ENCODE data around the gene GOLGA3. TPM values are rescaled to one million over a fixed set of nuclear protein-coding genes. Genes with fewer than 3 reads are reported as not detected.
A peak's percentile ranks its signal among the peaks of the same experiment; 100 is the strongest.
"Not testable (repeated sequence)": the region's sequence is repeated elsewhere in the genome, so short reads cannot be mapped to it uniquely, and the experiment has no call there.

GOLGA3 gene
- total RNA-seq, 1 donor from 2014 or later, result 86.7 TPM

DNA sequence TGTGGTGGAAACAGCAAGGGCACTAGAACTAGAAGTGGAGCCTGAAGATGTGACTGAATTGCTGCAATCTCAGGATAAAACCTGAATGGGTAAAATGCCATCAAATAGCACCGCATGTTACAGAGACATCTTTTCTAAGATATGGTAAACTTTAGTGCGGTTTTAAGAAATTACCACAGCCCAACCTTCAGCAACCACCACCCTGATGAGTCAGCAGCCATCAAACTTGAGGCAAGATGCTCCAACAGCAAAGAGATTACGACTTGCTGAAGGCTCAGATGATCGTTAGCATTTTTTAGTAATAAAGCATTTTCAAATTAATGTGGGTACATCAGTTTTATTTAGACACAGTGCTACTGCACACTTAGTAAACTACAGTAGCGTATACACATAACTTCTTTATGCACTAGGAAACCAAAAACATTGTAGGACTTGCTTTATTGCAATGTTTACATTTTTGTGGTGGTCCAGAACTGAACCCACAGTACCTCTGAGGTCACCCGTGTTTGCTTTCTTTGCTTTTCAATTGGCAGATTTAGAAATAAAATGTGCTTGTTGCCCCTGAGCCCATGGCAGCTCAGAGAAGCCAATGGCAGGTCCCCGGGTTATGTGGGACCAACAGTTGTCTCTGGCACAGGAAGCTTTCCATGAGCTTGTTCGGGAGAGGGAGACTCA, 15.9 kb downstream of the GOLGA3 start:
- H3K27me3 ChIP-seq (ENCODE audit: insufficient read depth, low read length), result no peaks in the 10 kb centered on the region
- no peaks in the 10 kb centered on the region for H3K27me3 Mint-ChIP-seq (ENCODE audit: low read depth, unreplicated experiment)
- peak; percentile 81 for DNase-seq (ENCODE audit: low read depth)
- no peak overlapping the region for H2AFZ ChIP-seq (ENCODE audit: low read depth, low read length)
- peaks cover 34% of the 10 kb centered on the region for H3K79me2 ChIP-seq (ENCODE audit: insufficient read depth, low read length)
- peaks cover 82% of the 10 kb centered on the region for H4K20me1 ChIP-seq (ENCODE audit: insufficient read depth, low read length)
- FAIRE-seq, result no peak
- no peaks in the 10 kb centered on the region for H3K9me3 Mint-ChIP-seq (ENCODE audit: unreplicated experiment)
- H3K9ac ChIP-seq (ENCODE audit: low read length), result no peak overlapping the region
- H3K4me1 Mint-ChIP-seq (ENCODE audit: low read depth, unreplicated experiment), result peaks cover 12% of the 10 kb centered on the region
- H3K4me3 Mint-ChIP-seq (ENCODE audit: unreplicated experiment), result no peak overlapping the region
- no peak overlapping the region for H3K4me3 ChIP-seq (ENCODE audit: insufficient read depth, low read depth, low read length)
- H3K4me2 ChIP-seq (ENCODE audit: low read length), result no peak overlapping the region
- H3K36me3 ChIP-seq (ENCODE audit: insufficient read depth, low read length), result peaks cover 40% of the 10 kb centered on the region
- H3K27ac ChIP-seq (ENCODE audit: low read depth, low read length), result no peak overlapping the region
- H3K36me3 Mint-ChIP-seq (ENCODE audit: low read depth, unreplicated experiment), result peaks cover 19% of the 10 kb centered on the region
- no peaks in the 10 kb centered on the region for H3K9me3 ChIP-seq (ENCODE audit: insufficient read depth, low read depth, low read length)
- peaks cover 11% of the 10 kb centered on the region for H3K4me1 ChIP-seq (ENCODE audit: insufficient read depth, low read length)
- no peak for TF ChIP-seq EZH2 (IDR thresholded peaks at IDR 0.05; ENCODE audit: insufficient read depth, low read length)
- TF ChIP-seq, protein P1, sequence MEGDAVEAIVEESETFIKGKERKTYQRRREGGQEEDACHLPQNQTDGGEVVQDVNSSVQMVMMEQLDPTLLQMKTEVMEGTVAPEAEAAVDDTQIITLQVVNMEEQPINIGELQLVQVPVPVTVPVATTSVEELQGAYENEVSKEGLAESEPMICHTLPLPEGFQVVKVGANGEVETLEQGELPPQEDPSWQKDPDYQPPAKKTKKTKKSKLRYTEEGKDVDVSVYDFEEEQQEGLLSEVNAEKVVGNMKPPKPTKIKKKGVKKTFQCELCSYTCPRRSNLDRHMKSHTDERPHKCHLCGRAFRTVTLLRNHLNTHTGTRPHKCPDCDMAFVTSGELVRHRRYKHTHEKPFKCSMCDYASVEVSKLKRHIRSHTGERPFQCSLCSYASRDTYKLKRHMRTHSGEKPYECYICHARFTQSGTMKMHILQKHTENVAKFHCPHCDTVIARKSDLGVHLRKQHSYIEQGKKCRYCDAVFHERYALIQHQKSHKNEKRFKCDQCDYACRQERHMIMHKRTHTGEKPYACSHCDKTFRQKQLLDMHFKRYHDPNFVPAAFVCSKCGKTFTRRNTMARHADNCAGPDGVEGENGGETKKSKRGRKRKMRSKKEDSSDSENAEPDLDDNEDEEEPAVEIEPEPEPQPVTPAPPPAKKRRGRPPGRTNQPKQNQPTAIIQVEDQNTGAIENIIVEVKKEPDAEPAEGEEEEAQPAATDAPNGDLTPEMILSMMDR (IDR thresholded peaks at IDR 0.05; ENCODE audit: insufficient read depth, low read depth, low read length), result no peak
- H3K27ac Mint-ChIP-seq (ENCODE audit: unreplicated experiment), result peak overlapping the region; percentile 3

DNA sequence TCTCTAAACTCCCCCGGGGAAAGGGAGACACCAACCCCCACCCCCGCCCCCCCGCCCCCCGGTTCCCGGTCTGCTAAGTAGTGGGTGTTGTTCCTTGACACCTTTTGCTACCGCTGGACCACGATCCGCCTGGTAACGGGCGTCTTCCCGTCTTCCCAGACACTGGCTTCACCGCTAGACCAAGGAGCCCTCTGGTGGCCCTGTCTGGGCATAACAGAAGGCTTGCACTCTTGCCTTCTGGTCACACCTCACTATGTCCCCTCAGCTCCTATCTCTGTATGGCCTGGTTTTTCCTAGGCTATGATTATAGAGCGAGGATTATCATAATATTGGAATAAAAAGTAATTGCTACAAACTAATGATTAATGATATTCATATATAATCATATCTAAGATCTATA, 19.3 kb downstream of the GOLGA3 start:
- not testable (repeated sequence) for DNase-seq (ENCODE audit: low read depth); H3K27me3 Mint-ChIP-seq (ENCODE audit: low read depth, unreplicated experiment); H3K4me3 ChIP-seq (ENCODE audit: insufficient read depth, low read depth, low read length); H3K9ac ChIP-seq (ENCODE audit: low read length); H2AFZ ChIP-seq (ENCODE audit: low read depth, low read length); H3K9me3 ChIP-seq (ENCODE audit: insufficient read depth, low read depth, low read length); H3K27ac ChIP-seq (ENCODE audit: low read depth, low read length); H3K4me3 Mint-ChIP-seq (ENCODE audit: unreplicated experiment); H3K4me2 ChIP-seq (ENCODE audit: low read length); H3K27me3 ChIP-seq (ENCODE audit: insufficient read depth, low read length); H3K9me3 Mint-ChIP-seq (ENCODE audit: unreplicated experiment); FAIRE-seq
- Mint-ChIP-seq H3K36me3 (ENCODE audit: low read depth, unreplicated experiment) (peaks cover 20% of the 10 kb centered on the region), H3K4me1 (ENCODE audit: low read depth, unreplicated experiment) (peaks cover 22% of the 10 kb centered on the region), H3K27ac (ENCODE audit: unreplicated experiment) (peak overlapping the region; percentile 69)
- Histone ChIP-seq H3K4me1 (ENCODE audit: insufficient read depth, low read length) (peaks cover 11% of the 10 kb centered on the region), H4K20me1 (ENCODE audit: insufficient read depth, low read length) (peaks cover 84% of the 10 kb centered on the region), H3K36me3 (ENCODE audit: insufficient read depth, low read length) (peaks cover 40% of the 10 kb centered on the region), H3K79me2 (ENCODE audit: insufficient read depth, low read length) (peaks cover 42% of the 10 kb centered on the region)

DNA sequence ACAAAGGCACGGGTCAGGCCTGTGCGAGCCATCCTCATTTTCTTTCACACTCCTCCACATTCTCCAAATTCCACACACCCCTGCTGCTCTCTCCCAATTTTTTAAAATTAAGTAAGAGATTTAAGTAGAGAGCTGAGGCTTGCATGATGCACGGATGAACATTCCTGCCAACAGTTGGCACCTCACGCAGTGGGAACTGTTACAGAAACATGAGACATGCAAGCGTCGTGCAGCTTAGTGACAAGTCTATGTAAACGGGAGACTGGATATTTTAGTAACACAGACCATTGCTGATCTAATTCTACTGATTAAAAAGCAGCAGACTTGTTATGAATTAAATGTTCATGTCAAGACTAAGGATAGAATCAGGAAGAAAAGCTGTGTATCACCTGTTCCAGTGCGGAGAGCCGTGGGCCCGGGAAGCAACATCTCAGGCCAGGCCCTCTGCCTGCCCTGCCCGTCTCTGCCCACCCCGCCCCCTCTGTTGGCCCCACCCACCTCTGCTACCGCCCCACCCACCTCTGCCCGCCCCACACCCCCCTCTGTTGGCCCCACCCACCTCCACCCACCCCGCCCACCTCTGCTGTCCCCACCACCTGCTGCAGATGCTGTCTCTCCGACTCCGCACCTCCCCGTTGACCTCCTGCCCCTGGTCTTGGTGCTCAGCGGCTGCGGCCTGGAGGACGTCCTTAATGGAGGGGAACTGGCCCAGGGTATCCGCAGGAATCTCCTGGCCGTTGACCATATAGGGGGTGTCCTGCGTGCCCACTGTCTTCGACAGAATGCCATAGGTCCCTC, 21.2 kb downstream of the GOLGA3 start:
- Histone ChIP-seq H3K79me2 (ENCODE audit: insufficient read depth, low read length) (peaks cover 53% of the 10 kb centered on the region), H3K27ac (ENCODE audit: low read depth, low read length) (no peak overlapping the region), H3K4me1 (ENCODE audit: insufficient read depth, low read length) (peaks cover 2% of the 10 kb centered on the region), H3K27me3 (ENCODE audit: insufficient read depth, low read length) (no peaks in the 10 kb centered on the region), H3K4me2 (ENCODE audit: low read length) (no peak overlapping the region), H3K9ac (ENCODE audit: low read length) (no peak overlapping the region), H4K20me1 (ENCODE audit: insufficient read depth, low read length) (peaks cover 84% of the 10 kb centered on the region), H3K36me3 (ENCODE audit: insufficient read depth, low read length) (peaks cover 45% of the 10 kb centered on the region), H3K4me3 (ENCODE audit: insufficient read depth, low read depth, low read length) (no peak overlapping the region), H3K9me3 (ENCODE audit: insufficient read depth, low read depth, low read length) (no peaks in the 10 kb centered on the region), H2AFZ (ENCODE audit: low read depth, low read length) (no peak overlapping the region)
- no peaks in the 10 kb centered on the region for H3K9me3 Mint-ChIP-seq (ENCODE audit: unreplicated experiment)
- FAIRE-seq (no peak), DNase-seq (ENCODE audit: low read depth) (no peak)
- peaks cover 15% of the 10 kb centered on the region for H3K4me1 Mint-ChIP-seq (ENCODE audit: low read depth, unreplicated experiment)
- H3K27ac Mint-ChIP-seq (ENCODE audit: unreplicated experiment), result no peak overlapping the region
- H3K27me3 Mint-ChIP-seq (ENCODE audit: low read depth, unreplicated experiment), result no peaks in the 10 kb centered on the region
- peaks cover 22% of the 10 kb centered on the region for H3K36me3 Mint-ChIP-seq (ENCODE audit: low read depth, unreplicated experiment)
- no peak overlapping the region for H3K4me3 Mint-ChIP-seq (ENCODE audit: unreplicated experiment)
- no peak for TF ChIP-seq EZH2 (IDR thresholded peaks at IDR 0.05; ENCODE audit: insufficient read depth, low read length)
- TF ChIP-seq, protein P1 (IDR thresholded peaks at IDR 0.05; ENCODE audit: insufficient read depth, low read depth, low read length), result no peak
